Measurements from ENCODE around the gene KIRREL3.

The KIRREL3 gene

GRCh38 chr11:126700768-126701519 is 299.6 kb downstream of the KIRREL3 start:
- Histone ChIP-seq H3K9me2 (replicated peaks; ENCODE audit: insufficient read depth, low read length) (no peaks in the 10 kb centered on the region), H3K27me3 (ENCODE audit: low read length) (no peaks in the 10 kb centered on the region), H3F3A (ENCODE audit: insufficient read depth) (no peaks in the 10 kb centered on the region), H3K4me2 (ENCODE audit: low read depth, low read length, poor library complexity, severe bottlenecking) (no peak overlapping the region), H3K27ac (ENCODE audit: low read depth, low read length) (no peak overlapping the region), H2AFZ (ENCODE audit: low read depth, low read length, severe bottlenecking) (no peak overlapping the region), H3K79me2 (ENCODE audit: insufficient read depth, low read length) (no peaks in the 10 kb centered on the region), H4K20me1 (ENCODE audit: low read depth, low read length) (no peaks in the 10 kb centered on the region), H3K36me3 (ENCODE audit: low read length) (no peaks in the 10 kb centered on the region), H3K9ac (ENCODE audit: low read length) (no peak overlapping the region), H3K4me3 (ENCODE audit: insufficient read depth, low read length, poor library complexity, severe bottlenecking) (no peak overlapping the region), H3K9me3 (ENCODE audit: insufficient read depth, low read length) (no peaks in the 10 kb centered on the region)
- TF ChIP-seq EZH2phosphoT487 (conservative IDR thresholded peaks at IDR 0.05; ENCODE audit: low read length) (no peak), CTCF (IDR thresholded peaks at IDR 0.05; ENCODE audit: insufficient read depth, low read length, poor library complexity, severe bottlenecking) (no peak)

- H3F3A ChIP-seq (ENCODE audit: insufficient read depth), result no peaks in the 10 kb centered on the region
- H3K27me3 ChIP-seq (ENCODE audit: low read length), result no peaks in the 10 kb centered on the region
- no peak overlapping the region for H3K9ac ChIP-seq (ENCODE audit: low read length)
- H3K4me3 ChIP-seq (ENCODE audit: insufficient read depth, low read length, poor library complexity, severe bottlenecking), result no peak overlapping the region
- no peak overlapping the region for H2AFZ ChIP-seq (ENCODE audit: low read depth, low read length, severe bottlenecking)
- H3K9me2 ChIP-seq (replicated peaks; ENCODE audit: insufficient read depth, low read length), result no peaks in the 10 kb centered on the region
- no peaks in the 10 kb centered on the region for H4K20me1 ChIP-seq (ENCODE audit: low read depth, low read length)
- H3K79me2 ChIP-seq (ENCODE audit: insufficient read depth, low read length), result no peaks in the 10 kb centered on the region
- H3K36me3 ChIP-seq (ENCODE audit: low read length), result no peaks in the 10 kb centered on the region
- no peak overlapping the region for H3K4me2 ChIP-seq (ENCODE audit: low read depth, low read length, poor library complexity, severe bottlenecking)
- no peak overlapping the region for H3K27ac ChIP-seq (ENCODE audit: low read depth, low read length)
- no peaks in the 10 kb centered on the region for H3K9me3 ChIP-seq (ENCODE audit: insufficient read depth, low read length)
- no peak for TF ChIP-seq EZH2phosphoT487 (conservative IDR thresholded peaks at IDR 0.05; ENCODE audit: low read length)
- TF ChIP-seq CTCF (IDR thresholded peaks at IDR 0.05; ENCODE audit: insufficient read depth, low read length, poor library complexity, severe bottlenecking), result no peak
Observed at GRCh38 chr11:126698576-126698975, 302.0 kb downstream of the KIRREL3 start.

GRCh38 chr11:126697936-126698335 is 302.6 kb downstream of the KIRREL3 start:
- Histone ChIP-seq H2AFZ (ENCODE audit: low read depth, low read length, severe bottlenecking) (no peak overlapping the region), H4K20me1 (ENCODE audit: low read depth, low read length) (no peaks in the 10 kb centered on the region), H3K36me3 (ENCODE audit: low read length) (no peaks in the 10 kb centered on the region), H3K4me3 (ENCODE audit: insufficient read depth, low read length, poor library complexity, severe bottlenecking) (no peak overlapping the region), H3K79me2 (ENCODE audit: insufficient read depth, low read length) (no peaks in the 10 kb centered on the region), H3K9me3 (ENCODE audit: insufficient read depth, low read length) (no peaks in the 10 kb centered on the region), H3K9ac (ENCODE audit: low read length) (no peak overlapping the region), H3K27ac (ENCODE audit: low read depth, low read length) (no peak overlapping the region), H3F3A (ENCODE audit: insufficient read depth) (no peaks in the 10 kb centered on the region), H3K27me3 (ENCODE audit: low read length) (no peaks in the 10 kb centered on the region), H3K9me2 (replicated peaks; ENCODE audit: insufficient read depth, low read length) (no peaks in the 10 kb centered on the region), H3K4me2 (ENCODE audit: low read depth, low read length, poor library complexity, severe bottlenecking) (no peak overlapping the region)
- TF ChIP-seq EZH2phosphoT487 (conservative IDR thresholded peaks at IDR 0.05; ENCODE audit: low read length) (no peak), CTCF (IDR thresholded peaks at IDR 0.05; ENCODE audit: insufficient read depth, low read length, poor library complexity, severe bottlenecking) (no peak)

Measured in SU-DHL-6 (cell line).